ENCODE data around the gene DBH.

DNA sequence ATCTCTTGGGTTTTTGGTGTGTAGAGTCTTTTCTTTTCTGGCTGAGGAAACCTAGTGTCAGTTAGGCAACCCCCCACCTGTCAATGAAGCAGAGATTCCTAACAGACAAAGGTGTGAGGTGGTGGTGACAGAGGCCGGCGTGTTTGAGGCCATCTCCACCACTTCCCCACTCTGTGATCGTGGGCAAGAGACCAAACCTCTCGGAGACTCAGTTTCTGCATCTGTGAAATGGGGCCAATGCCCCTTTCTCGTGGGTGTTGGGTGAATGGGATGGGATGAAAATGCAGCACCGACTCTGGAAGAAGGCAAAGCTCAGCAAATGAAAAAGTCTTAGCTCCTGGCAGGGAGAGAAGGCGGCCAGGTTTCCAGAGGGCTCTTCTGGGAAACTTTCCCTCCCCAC, 27.8 kb upstream of the DBH start:
- no peak for TF ChIP-seq TAF1 (IDR thresholded peaks at IDR 0.05; ENCODE audit: borderline replicate concordance, low read depth, low read length)
- TF ChIP-seq POLR2A (IDR thresholded peaks at IDR 0.05; ENCODE audit: low read depth, low read length): no peak
- no peak for TF ChIP-seq POLR2AphosphoS5 (IDR thresholded peaks at IDR 0.05; ENCODE audit: low read depth, low read length)

Measured in GM12892 (cell line).